NCI-H2227 treated with DMSO at 0.1 percent for 48 hours (cell line): ENCODE data around the gene MYT1.

ENCODE experiments used
- DNase-seq: peaks from one replicate; lab custom pipeline; 2025; lab: John Stamatoyannopoulos, UW

The MYT1 gene

DNA sequence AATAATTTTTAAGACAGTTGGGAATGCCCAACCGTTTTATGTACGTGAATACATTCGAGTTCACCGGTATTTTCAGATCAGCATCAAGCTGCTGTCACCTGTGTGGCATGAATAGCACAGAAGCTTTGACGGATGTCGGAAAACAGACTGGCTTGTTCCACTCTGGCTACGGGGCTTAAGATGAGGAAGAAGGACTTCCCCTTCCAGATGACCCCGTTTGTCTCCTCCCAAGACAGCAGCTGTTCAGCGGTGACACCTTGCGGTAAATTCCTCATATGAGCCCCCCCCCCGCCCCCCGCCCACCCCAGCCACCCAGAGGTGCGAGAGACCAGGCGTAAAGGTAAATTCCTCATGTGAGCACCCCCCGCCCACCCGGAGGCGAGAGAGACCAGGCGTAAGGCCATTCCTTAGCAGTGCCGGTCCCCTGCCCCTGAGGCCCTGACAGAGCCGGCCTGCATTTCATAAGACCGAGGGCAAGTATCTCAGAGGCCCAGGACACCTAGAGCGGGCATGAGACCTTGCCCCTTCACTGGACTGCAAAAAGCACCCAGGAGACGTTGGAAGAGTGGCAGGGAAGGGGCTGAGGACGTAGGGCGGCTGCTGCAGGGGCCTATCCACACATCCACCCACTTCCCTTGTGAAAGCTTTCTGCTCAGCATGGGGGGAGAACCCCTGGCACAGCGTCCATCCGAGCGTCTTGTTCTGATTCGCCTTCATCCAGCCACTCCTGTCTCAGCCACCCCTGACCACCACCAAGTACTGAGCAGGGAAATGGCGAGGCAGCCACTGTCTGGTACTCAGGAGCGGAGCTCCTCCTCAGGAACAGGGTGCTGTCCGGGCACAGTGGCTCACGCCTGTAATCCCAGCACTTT, 84.0 kb downstream of the MYT1 start:
- no peak for DNase-seq

DNA sequence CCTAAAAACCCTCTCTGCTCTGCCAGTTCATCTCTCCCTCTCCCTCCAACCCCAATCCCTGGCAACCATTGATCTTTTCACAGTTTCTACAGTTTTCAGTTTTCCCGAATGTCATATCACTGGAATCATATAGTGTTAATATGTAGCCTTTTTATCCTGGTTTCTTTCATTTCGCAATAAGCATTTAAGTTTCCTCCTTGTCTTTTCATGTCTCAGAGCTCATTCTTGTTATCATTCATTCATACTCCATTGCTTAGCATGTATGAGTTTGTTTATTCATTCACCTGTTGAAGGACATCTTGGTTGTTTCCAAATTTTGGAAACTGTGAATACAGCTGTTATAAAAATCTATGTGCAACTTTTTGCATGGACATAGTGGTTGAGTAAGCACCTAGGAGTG, 85.8 kb downstream of the MYT1 start:
- no peak for DNase-seq

DNA sequence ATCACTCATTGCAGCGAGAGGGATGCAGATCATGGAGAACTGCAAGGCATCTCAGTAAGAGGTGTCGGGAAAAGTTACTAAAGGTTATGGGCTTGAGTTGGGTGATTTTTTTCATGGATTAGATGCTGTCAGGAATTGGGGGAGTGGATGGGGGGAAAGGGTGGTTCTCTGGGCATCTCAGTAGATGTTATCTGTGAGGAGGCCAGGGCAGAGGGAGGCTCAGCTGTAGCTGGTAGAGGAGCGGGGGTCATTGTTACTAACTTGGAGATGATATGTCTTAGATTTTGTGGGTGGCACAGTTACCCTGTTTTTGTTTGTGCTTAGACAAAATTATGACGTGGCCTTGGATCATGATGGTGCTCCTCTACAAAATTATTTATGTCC, 88.7 kb downstream of the MYT1 start:
- no peak for DNase-seq

DNA sequence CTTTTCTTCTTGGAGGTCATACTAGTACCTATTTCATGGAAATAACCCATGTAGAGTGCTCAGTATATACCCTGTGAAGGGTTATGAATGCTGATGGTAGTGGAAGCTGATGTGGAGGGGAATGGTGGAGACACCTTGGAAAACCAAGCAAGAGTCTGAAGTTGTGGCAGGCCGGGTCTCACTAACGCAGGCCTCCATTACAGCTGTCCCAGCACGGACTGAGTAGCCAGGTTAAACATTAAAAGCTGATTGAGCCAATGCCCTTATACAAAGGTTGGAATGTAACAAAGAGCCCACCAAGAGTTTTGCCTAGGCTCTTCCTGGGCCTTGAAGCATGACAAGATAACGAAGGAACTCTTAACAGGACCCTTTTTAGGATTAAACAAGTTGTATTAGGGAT, 89.2 kb downstream of the MYT1 start:
- no peak for DNase-seq

DNA sequence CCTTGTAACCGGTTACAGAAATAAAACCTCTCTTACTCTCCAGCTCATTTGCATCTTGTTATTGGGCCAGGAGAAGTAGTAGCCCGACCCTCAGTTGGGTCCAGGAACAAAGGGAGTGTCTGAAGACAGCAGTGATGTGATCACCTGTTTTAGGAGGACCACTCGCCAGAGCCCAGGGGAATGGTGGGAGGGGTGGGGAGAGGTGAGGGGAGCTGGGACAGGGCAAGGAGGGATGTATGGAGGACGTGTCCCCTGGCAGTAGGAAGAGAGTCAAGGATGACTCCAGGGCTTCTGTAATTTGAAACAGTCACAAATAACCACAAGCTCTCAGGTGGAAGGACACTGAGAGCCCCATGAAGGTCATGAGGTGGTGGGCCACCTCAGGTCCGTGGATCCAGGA, 89.9 kb downstream of the MYT1 start:
- DNase-seq = no peak

DNA sequence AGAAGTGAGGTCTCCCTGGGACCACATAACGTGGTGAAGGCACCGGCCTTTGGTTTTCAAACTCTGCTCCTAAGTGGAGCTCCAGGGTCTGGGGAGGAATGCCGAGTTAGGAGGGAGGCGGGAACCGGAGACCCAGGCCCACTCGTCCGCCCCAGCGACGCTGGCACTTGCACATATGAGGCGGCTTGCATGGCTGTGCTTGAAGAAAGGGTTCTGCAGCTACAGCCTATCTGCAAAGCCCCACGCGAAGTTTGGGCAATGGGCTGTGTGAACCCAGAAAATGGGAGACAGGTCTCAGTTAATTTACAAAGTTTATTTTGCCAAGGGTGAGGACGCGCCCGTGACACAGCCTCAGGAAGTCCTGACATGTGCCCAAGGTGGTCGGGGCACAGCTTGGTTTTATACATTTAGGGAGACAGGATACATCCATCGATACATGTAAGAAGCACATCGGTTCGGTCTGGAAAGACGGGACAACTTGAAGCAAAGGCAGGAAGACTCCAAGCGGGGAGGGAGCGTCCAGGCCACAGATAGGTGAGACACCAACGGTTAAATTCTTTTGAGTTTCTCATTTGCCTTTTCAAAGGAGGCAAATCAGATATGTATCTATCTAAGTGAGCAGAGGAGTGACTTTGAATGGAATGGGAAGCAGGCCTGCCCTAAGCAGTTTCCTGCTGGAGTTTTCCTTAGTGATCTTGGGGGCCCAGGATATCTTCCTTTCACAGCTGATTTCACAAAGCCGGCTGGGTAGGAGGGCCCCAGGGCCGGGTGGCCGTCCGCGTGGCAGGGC, 90.5 kb downstream of the MYT1 start:
- no peak for DNase-seq

DNA sequence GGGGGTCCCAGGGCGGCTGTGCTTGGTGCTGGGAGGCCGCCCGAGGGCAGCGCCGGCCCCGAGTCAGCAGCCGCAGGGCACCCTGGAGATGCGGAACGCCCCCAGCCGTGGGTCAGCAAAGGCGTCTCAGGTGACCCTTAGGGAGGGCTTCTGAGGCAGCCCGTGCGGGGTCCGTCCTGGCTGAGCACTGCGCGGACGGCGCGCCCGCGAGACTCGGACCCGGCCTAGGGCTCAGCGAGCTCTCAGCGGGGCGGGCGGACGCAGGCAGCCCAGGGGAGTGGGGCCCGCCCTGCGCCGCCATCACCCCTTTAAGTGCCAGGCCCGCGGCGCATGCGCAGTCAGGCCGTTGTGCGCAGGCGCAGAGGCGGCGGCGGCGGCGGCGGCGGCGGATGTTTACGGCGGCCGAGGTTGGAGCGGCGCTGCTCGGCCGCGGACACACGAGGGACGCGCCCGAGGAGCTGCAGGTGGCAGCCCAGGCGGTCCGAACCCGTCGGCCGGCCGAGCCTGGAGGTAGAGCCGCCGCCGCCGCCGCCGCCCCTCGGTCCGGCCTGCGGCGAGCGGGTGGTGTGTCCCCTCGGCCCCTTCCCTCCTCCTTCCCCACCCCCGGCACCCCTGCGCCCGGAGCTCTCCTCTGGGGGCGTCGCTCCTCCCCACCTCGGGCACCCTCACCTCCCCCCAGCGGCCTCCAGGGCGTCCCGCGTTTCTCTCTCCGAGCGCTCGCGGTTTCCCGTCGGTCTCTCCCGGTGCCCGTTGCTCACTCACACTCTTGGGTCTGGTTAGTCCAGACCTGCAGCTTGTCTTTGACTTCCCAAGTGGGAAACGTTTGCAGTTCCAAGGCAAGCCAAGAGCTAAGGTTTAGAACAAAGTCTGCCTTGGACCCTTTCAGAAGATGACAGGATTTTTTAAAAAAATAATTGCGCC, 91.4 kb downstream of the MYT1 start, which contains the start of gene PCMTD2:
PCMTD2 (plus strand) TSS at position 388 of the 921 bp plus-strand sequence. CDS start 4,218 bp downstream, outside the sequence.
- peak; percentile 83 for DNase-seq

DNA sequence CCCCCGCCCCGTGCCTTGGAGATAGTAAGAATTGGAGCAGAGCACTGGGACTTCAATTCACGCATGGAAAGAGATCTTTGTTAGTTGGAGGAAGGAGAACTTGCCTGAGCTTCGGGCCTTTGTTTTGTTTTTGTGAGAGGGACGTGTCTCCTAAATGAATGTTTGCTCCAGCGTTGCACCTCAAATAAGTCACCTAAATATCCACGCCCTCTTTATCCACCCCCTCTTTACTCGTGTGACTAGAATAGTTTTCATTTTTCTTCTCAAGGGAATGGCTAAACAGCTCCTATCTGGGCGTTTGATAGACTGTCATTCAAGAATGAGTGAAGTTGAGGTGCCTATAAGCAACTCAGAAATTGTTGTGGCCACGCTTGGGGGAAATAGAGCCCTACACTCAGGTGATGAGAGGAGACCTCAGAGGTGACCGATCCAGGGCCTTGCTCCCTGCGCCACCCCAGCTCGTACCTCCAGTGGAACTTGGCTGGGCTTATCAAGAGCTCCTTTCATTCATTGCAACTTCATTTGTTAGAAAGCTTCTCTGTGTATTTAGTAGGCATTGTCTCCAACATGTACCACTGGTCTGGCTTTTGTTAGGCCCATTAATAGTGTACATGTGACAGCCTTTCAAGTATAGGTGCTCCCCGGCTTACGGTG, 92.2 kb downstream of the MYT1 start:
- DNase-seq = no peak

DNA sequence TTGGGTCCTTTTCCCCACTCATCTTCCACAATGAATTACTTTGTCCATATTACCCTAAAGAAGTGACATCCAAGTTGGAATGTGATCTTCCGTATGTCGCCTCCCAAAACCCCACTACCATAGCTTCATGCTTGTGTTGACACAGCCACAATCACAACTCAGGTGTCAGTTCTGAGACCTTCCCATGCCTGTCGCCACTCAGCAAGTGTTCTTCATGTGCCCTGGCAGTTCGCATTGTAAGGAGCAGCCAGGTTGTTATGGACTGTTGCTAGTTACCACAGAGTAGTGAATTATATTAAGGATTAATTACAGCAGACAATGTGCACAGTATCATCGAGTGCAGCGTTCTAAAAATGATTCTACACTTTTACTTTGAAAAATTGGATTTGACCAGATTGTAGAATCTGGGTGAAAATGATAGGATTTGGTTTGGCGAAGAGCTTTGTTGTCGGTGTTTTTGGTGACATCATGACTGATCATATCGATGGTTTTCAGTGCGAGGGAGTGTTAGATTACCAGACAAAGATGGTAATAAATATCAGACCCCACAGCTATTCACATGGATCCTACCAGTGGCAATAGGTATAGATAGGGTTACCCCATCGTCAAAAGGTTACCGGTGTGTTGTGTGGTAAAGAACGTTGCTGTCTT, 93.0 kb downstream of the MYT1 start:
- no peak for DNase-seq

DNA sequence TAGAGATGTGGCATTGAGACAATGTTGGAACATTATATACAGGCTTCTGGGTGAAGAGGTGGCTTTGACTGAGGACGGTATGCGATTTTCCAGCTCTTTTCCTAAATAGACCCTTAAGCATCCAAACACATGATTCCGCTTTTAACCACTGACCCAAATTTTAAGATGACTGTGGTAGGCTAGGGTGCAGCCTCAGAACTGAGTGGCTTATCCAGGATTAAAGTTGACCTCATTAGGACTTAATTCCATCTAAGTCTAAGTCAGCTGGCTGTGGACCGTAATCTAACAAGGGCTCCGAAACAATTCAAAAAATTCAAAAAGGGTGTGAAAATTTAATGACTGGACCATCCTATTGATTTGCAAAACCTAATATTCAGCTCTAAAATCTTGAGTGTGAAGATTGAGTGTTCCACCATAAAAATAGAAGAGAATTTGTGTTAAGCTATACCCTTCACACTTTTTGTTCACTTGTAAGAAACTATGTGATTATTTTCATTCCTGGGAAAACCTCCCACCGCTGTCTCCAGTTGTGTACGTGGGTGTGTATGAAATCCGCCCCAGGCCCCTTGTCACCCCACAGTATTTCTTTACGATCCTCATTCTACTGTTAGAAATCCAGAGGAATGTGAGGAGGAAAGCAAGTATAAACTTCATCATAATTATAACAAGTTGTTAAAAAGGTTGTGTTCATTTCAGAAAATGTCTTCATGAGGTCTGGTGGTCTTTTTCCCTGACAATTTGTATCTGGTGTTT, 94.0 kb downstream of the MYT1 start:
- no peak for DNase-seq

DNA sequence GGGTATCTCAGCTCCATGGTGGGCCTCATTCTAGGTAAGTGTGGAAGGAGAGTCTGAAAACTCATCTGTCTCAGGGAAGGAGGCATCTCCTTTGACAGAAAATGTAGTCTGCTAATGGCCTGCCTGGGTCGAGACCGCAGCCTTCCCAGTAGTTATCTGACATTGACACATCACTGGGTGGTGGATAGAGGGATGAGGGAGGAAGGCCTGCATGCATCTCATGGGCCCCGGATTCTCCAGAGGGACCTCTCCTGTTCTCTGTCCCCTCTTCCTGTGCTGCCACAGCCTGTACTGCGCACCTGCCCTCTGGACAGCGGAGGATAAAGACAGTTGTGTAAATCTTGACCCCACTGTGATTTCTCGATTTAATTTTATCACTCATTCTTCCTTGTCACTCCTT, 96.0 kb downstream of the MYT1 start:
- no peak for DNase-seq

DNA sequence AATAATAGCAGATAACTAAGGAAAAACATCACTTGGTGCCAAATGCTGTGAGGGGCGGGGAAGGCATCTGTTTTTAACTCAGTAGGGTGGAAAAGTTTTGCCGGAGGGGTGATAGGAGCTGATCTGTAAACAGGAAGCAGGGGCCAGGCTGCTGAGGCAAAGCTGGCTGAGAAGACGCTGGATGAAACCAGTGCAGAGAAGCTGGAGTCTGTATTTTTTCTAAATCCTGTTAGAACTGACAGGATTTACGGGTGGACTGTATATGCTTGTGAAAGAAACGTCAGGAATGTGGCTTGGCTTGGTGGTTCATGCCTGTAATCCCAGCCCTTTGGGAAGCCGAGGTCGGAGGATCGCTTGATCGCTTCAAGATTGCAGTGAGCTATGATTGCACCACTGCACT, 96.9 kb downstream of the MYT1 start:
- DNase-seq = no peak

DNA sequence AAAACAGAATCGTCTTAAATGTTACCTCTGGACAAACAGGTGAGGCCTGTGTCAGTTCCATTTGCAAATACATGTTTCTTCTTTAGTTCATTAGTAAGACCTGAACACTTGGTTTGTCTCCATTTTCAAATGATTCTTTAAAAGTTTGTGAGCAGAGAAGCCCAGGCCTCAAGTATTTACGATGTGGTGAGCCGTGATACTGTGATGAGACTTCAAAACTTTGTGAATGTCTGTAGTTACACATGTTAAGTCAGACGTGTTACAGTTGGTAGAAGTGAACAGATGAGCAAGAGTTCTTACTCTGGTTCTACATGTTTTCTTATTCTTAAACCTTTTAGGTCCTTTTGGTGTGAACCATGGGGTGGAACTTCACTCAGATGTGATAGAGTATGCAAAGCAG, 99.8 kb downstream of the MYT1 start:
- no peak for DNase-seq

DNA sequence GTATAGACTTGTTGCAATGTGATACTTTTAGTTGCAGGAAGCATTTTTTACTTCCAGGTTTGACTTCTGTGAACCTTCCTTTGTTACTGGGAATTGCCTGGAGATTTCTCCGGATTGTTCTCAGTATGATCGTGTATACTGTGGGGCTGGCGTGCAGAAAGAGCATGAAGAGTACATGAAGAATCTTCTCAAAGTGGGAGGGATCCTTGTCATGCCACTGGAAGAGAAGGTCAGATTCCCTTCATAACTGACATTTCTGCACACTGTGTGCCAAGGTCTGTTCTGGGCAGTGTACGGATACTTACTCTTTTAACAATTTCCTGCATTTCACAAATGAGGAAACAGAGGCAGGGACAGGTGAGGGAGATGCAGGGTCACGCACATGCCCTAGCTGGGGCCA, 100.9 kb downstream of the MYT1 start:
- DNase-seq = no peak

DNA sequence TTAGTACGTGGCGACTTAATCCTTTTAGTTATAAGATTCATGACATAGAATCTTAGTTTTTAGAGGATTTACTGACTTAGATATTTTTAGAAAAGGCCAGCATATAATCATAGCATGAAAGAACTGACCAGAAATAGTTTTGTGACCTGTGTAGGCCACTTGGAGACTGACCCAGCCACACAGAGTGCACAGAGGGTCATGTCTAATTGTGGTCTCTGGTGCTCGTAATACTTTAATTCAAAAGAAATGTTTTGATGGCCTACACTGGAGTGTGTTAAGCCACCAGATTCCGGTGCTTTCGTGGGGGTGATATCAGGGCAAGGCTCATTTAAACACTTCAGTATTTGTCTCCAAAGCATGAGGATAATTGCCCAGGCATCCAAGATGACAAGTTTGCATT, 102.7 kb downstream of the MYT1 start:
- DNase-seq = no peak

DNA sequence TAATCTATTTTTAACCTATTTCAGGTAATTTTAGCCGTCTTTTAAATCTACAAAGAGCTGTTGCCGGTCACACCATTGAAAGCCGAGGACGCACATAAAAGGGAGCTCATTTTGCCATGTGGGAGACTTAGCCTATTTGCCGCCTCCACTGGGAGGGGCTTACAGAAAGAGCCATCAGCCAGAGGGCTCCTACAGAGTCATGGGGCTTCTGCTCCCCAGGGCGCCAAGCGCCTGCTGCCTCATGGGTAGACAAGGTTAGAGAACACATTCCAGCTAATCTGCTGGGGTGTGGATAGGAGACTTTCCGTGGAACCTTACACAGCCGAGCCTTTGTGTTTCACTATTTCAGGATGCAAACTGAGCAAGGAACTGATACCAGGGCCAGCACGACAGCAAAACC, 103.9 kb downstream of the MYT1 start:
- DNase-seq = no peak

DNA sequence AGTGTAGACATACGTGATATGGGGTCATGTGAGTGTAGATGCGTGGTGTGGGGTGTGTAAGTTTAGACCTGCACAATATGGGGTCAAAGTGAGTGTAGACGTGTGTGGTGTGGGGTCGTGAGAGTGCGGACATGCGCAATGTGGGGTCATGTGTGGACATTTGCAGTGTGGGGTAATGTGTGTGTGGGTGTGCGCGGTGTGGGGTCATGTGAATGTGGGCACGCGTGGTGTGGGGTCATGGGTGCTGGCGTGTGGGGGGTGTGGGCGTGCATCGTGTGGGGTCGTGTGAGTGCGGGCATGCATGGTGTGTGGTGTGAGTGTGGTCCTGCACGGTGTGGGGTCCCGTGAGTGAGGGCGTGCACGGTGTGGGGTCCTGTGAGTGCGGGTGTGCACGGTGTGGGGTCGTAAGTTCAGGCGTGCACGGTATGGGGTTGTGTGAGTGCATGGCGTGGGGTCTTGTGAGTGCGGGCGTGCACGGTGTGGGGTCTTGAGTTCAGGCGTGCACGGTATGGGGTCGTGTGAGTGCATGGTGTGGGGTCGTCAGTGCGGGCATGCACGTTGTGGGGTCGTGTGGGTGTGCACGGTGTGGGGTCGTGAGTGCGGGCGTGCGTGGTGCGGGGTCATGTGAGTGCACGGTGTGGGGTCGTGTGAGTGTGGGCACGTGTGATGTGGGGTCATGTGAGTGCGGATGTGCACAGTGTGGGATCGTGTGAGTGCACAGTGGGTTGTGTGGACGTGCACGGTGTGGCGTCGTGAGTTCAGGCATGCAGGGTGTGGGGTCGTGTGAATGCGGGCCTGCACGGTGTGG, 105.6 kb downstream of the MYT1 start:
- no peak for DNase-seq

DNA sequence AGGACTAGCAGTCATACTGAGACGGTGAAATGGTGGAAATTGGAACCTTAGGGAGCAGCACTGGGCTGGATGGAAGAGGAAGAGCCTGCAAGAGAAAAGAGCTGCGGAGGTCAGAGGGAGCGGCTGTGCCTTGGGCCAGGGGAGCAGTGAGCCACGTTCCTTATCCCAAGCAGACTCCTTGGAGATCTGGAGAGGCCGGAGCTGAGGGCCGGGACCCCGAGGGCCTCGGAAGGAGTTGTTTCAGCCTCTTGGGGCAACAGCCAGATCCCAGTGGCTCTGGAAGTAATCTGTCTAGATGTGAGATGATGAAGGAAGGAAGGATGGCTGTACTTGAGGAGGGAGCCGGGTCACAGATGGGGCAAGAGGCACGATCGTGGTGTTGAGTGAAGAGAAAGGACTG, 107.4 kb downstream of the MYT1 start:
- no peak for DNase-seq

DNA sequence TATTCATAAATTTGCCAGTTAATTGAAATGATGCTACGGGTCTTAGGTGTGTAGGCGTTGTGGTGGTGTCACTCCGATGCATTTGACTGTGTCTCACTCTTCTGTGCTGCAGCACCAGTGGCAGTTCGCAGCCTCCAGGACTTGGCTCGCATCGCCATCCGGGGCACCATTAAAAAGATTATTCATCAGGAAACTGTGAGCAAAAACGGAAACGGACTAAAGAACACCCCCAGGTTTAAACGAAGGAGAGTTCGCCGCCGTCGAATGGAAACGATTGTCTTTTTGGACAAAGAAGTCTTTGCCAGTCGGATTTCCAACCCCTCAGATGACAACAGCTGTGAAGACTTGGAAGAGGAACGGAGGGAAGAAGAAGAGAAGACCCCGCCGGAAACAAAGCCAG, 108.9 kb downstream of the MYT1 start:
- DNase-seq = no peak

DNA sequence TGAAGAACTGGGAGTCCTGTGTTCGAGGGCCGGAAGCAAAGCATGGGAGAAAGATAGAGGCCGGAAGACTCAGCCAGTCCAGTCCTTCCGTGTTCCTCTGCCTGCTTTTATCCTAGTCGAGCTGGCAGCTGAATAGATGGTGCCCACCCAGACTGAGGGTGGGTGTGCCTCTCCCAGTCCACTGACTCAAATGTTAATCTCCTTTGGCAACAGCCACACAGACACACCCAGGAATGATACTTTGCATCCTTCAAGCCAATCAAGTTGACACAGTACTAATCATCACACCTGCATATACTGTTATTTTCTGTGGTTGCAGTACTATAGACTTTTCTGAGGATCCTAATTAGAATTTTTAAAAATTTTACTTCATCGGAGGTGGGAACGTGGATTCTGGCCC, 112.6 kb downstream of the MYT1 start:
- no peak for DNase-seq
